ENCODE data around the gene DYNC2H1.
"Not testable (repeated sequence)": the region's sequence is repeated elsewhere in the genome, so short reads cannot be mapped to it uniquely, and the experiment has no call there.

The DYNC2H1 gene

GRCh38 chr11:103114836-103115235 is 5.6 kb downstream of the DYNC2H1 start:
- no peak for DNase-seq (ENCODE audit: low read depth)

GRCh38 chr11:103125462-103125861 is 16.2 kb downstream of the DYNC2H1 start:
- DNase-seq (ENCODE audit: low read depth): no peak

- not testable (repeated sequence) for DNase-seq (ENCODE audit: low read depth)
Measured at GRCh38 chr11:103141986-103142385, 32.8 kb downstream of the DYNC2H1 start.

- peak; percentile 24 for DNase-seq (ENCODE audit: low read depth)
Measured at GRCh38 chr11:103147627-103148026, 38.4 kb downstream of the DYNC2H1 start.

- DNase-seq (ENCODE audit: low read depth): no peak
Measured at GRCh38 chr11:103157542-103157941, 48.3 kb downstream of the DYNC2H1 start.

GRCh38 chr11:103164093-103164796 is 55.0 kb downstream of the DYNC2H1 start:
- DNase-seq (ENCODE audit: low read depth): no peak

- DNase-seq (ENCODE audit: low read depth): peak; percentile 9
Measured at GRCh38 chr11:103167166-103167565, 57.9 kb downstream of the DYNC2H1 start.

GRCh38 chr11:103170865-103171264 is 61.6 kb downstream of the DYNC2H1 start:
- peak; percentile 91 for DNase-seq (ENCODE audit: low read depth)

GRCh38 chr11:103175461-103176129 is 66.4 kb downstream of the DYNC2H1 start:
- no peak for DNase-seq (ENCODE audit: low read depth)

- DNase-seq (ENCODE audit: low read depth): peak; percentile 15
Measured at GRCh38 chr11:103183981-103184611, 74.9 kb downstream of the DYNC2H1 start.

- DNase-seq (ENCODE audit: low read depth): peak; percentile 51
Measured at GRCh38 chr11:103202048-103202651, 92.9 kb downstream of the DYNC2H1 start.

- DNase-seq (ENCODE audit: low read depth): no peak
Measured at GRCh38 chr11:103210543-103210942, 101.3 kb downstream of the DYNC2H1 start.

GRCh38 chr11:103215812-103216211 is 106.6 kb downstream of the DYNC2H1 start:
- DNase-seq (ENCODE audit: low read depth): peak; percentile 57

- no peak for DNase-seq (ENCODE audit: low read depth)
Measured at GRCh38 chr11:103220133-103220532, 110.9 kb downstream of the DYNC2H1 start.

- no peak for DNase-seq (ENCODE audit: low read depth)
Measured at GRCh38 chr11:103222806-103223205, 113.6 kb downstream of the DYNC2H1 start.

GRCh38 chr11:103228807-103229206 is 119.6 kb downstream of the DYNC2H1 start:
- DNase-seq (ENCODE audit: low read depth): peak; percentile 17

- DNase-seq (ENCODE audit: low read depth): peak; percentile 78
Measured at GRCh38 chr11:103234974-103235373, 125.7 kb downstream of the DYNC2H1 start.

- no peak for DNase-seq (ENCODE audit: low read depth)
Measured at GRCh38 chr11:103241574-103241973, 132.3 kb downstream of the DYNC2H1 start.

- no peak for DNase-seq (ENCODE audit: low read depth)
Measured at GRCh38 chr11:103254123-103254522, 144.9 kb downstream of the DYNC2H1 start.

GRCh38 chr11:103257360-103257759 is 148.1 kb downstream of the DYNC2H1 start:
- DNase-seq (ENCODE audit: low read depth): peak; percentile 39

- DNase-seq (ENCODE audit: low read depth): no peak
Measured at GRCh38 chr11:103266167-103266831, 157.1 kb downstream of the DYNC2H1 start.

- no peak for DNase-seq (ENCODE audit: low read depth)
Measured at GRCh38 chr11:103272876-103273275, 163.7 kb downstream of the DYNC2H1 start.
